HFFc6 (cell line): ENCODE measurements around the gene VSIR. TPM values are rescaled to one million over a fixed set of nuclear protein-coding genes. Genes with fewer than 3 reads are reported as not detected.

Experiments used
- DNase-seq: peaks from one replicate; pipeline ENCODE4 v3.0.0-alpha.2; 2018
- H3K27ac Mint-ChIP-seq: 2 replicates; pipeline ENCODE4 v1.8.0; 2020; ENCODE audit warnings: mild to moderate bottlenecking, mixed read lengths
- H3K27me3 Mint-ChIP-seq: 2 replicates; pipeline ENCODE4 v1.8.0; 2021; ENCODE audit warnings: mild to moderate bottlenecking, moderate library complexity, mixed read lengths; ENCODE audit not compliant: insufficient read depth
- H3K36me3 Mint-ChIP-seq: 2 replicates; pipeline ENCODE4 v1.8.0; 2021; ENCODE audit warnings: low read depth, mixed read lengths
- H3K4me1 Mint-ChIP-seq: 2 replicates; pipeline ENCODE4 v1.8.0; 2020; ENCODE audit warnings: low read depth, mixed read lengths
- H3K4me3 Mint-ChIP-seq: 2 replicates; pipeline ENCODE4 v1.8.0; 2020; ENCODE audit warnings: mild to moderate bottlenecking, moderate library complexity, mixed read lengths
- H3K9me3 Mint-ChIP-seq: 2 replicates; pipeline ENCODE4 v1.8.0; 2020; ENCODE audit warnings: mild to moderate bottlenecking, mixed read lengths
- total RNA-seq, 6 experiments: library from RNA; stranded (reverse); fragmentation: NEBNext Ultra II Directional; extraction: Animal tissue kit (Norgen Biotek cat#: 25700); gene quantifications; 2 replicates in 1 of 6; 3 replicates in 5 of 6; pipeline ENCODE4 v1.2.3, GENCODE V29; 2021
- TF ChIP-seq, protein P1 (sequence below): fragments of 200-600 bp; sonication (generic); IDR thresholded peaks from 2 replicates; pipeline ENCODE4 v1.5.0; 2021; ENCODE audit warnings: antibody characterized with exemption, mild to moderate bottlenecking

Gene VSIR
- total RNA-seq, 6 experiments from 2014 or later: 24.3 to 36.2 (median 29.0) TPM

DNA sequence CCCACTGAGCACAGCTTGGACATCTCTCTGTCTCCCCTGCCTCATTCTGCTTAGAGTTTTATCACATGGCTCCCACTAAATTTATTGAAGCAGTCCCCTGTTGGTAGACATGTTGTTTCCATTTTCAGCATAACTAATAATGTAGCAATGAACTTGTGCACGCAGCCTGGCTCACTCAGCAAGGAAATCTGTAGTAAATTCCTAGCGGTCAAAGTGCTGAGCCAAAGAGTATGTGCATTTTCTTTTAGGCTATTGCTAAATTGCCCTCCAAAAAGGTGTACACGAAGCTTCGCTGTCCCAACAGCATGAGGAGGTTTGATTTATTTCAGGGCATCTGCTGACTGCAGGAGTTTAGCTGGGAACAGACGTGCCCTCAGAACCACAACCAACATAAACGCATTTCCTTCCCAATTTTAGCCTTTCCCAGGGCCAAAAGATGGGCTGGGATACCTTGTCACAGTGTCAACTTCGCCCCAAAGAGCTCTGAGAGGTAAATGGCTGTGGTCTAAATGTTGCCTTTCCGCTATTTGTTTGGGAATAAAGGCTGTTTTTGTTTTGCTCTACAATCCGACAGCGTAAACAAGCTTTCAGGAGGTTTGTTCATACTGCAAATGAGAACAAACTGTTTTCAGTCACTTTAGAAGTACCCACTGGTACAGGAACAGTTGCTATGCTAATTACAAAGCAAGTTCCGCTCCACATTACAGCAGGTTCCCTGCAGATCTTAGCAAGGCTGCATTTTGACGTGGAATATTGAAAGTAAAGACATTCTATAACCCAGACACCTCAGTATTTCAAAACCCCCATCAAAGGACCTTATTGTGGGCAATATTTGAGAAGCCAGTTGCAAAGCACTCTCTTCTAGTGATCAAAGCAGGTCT, 16.8 kb downstream of the VSIR start:
- H3K4me3 Mint-ChIP-seq: no peak overlapping the region
- no peak for DNase-seq
- TF ChIP-seq, protein P1, sequence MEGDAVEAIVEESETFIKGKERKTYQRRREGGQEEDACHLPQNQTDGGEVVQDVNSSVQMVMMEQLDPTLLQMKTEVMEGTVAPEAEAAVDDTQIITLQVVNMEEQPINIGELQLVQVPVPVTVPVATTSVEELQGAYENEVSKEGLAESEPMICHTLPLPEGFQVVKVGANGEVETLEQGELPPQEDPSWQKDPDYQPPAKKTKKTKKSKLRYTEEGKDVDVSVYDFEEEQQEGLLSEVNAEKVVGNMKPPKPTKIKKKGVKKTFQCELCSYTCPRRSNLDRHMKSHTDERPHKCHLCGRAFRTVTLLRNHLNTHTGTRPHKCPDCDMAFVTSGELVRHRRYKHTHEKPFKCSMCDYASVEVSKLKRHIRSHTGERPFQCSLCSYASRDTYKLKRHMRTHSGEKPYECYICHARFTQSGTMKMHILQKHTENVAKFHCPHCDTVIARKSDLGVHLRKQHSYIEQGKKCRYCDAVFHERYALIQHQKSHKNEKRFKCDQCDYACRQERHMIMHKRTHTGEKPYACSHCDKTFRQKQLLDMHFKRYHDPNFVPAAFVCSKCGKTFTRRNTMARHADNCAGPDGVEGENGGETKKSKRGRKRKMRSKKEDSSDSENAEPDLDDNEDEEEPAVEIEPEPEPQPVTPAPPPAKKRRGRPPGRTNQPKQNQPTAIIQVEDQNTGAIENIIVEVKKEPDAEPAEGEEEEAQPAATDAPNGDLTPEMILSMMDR: no peak
- no peak overlapping the region; the same call in 1 of the 2 replicates for H3K27ac Mint-ChIP-seq
- H3K27me3 Mint-ChIP-seq: peaks cover 4% of the 10 kb centered on the region
- H3K4me1 Mint-ChIP-seq: peaks cover 32% of the 10 kb centered on the region
- peaks cover 8% of the 10 kb centered on the region; the same call in 1 of the 2 replicates for H3K36me3 Mint-ChIP-seq
- peaks cover 4% of the 10 kb centered on the region; the same call in 1 of the 2 replicates for H3K9me3 Mint-ChIP-seq

DNA sequence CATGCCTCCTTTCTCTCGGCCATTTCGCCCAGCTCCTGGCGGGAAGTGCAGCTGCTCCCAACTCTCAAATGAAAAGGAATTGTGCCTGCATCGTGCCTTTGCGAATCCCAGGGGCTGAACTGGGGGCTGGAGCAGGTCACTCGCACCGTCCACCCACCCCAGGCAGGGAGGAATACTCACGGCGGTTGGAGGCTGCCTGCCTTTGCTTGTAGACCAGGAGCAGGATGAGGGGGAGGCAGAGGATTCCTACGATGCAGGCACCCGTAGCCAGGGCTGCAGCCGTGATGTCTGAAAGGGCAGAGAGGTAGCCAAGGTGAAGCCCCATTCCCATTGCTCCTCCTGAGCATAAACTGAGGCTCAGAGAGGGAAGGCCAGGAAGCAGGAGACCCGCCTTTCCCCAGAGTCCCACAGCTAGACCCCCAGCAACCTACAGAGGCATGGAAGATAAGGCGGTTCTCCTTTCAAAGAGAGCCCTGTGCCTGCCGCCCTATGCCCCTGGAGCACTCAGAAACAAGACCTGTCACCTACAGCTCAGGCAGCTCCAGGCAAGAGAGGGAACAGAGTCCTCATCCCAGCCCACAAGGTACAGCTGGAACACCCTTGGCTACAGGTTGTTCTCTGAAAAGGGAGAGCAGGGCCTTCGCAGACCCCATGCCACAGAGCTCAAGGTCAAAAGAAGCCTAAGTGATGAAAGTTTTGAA, 18.0 kb downstream of the VSIR start:
- no peak overlapping the region for H3K27ac Mint-ChIP-seq
- peaks cover 4% of the 10 kb centered on the region; the same call in 1 of the 2 replicates for H3K9me3 Mint-ChIP-seq
- H3K27me3 Mint-ChIP-seq: peaks cover 3% of the 10 kb centered on the region
- no peak for DNase-seq
- peaks cover 6% of the 10 kb centered on the region; the same call in 1 of the 2 replicates for H3K36me3 Mint-ChIP-seq
- no peak overlapping the region for H3K4me3 Mint-ChIP-seq
- TF ChIP-seq, protein P1: no peak
- peaks cover 20% of the 10 kb centered on the region for H3K4me1 Mint-ChIP-seq

DNA sequence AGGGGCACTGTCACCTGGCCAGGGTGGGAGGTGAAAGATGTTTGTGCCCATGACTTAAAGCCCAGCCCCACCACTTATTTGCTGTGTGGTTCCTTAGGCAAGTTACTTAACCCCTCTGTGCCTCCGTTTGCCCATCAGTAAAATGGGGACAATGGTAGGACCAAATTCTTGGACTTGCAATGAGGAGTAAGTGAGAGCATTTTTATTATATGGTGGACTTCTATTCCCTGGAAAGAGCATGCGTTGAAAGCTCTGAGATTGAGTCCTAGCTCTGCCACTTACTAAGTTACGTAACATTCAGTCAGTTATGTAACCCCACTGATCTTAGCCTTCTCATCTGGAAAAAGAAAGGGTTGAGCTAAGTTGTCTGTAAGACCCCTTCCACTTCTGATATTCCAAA, 18.8 kb downstream of the VSIR start:
- TF ChIP-seq, protein P1: no peak
- peaks cover 16% of the 10 kb centered on the region for H3K4me1 Mint-ChIP-seq
- no peak for DNase-seq
- no peak overlapping the region for H3K4me3 Mint-ChIP-seq
- H3K27me3 Mint-ChIP-seq: peaks cover 3% of the 10 kb centered on the region
- peaks cover 4% of the 10 kb centered on the region; the same call in 1 of the 2 replicates for H3K36me3 Mint-ChIP-seq
- H3K9me3 Mint-ChIP-seq: peaks cover 3% of the 10 kb centered on the region; the same call in 1 of the 2 replicates
- H3K27ac Mint-ChIP-seq: no peak overlapping the region

DNA sequence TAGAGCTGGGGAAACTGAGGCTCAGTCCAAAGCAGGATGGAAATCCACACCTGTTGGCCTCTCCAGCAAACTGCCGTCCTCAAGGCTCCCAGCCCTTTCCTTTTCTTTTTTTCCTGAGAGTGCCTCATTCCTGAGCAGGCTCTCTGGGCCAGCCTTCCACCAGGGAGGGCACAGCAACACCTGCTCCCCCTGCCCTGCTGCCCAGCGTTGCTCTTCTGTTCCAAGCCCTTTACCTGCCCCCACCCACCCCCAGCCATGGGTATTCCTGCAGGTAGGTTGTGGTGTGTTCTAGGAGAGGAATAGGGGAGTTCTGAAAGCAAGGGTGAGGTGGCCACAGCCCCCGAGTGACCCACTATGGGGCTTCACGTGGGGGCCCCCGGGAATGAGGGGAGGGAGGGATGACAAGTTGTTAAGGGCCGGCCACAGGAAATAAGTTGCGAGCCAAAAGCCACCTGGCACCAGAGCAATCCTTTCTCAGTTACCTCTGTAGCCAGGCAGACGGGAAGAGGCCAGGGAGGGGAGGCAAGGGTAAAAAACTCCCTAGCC, 19.3 kb downstream of the VSIR start:
- DNase-seq: no peak
- peaks cover 11% of the 10 kb centered on the region for H3K4me1 Mint-ChIP-seq
- TF ChIP-seq, protein P1: no peak
- peaks cover 3% of the 10 kb centered on the region for H3K27me3 Mint-ChIP-seq
- H3K9me3 Mint-ChIP-seq: no peaks in the 10 kb centered on the region
- H3K36me3 Mint-ChIP-seq: peaks cover 4% of the 10 kb centered on the region; the same call in 1 of the 2 replicates
- no peak overlapping the region for H3K4me3 Mint-ChIP-seq
- H3K27ac Mint-ChIP-seq: no peak overlapping the region

DNA sequence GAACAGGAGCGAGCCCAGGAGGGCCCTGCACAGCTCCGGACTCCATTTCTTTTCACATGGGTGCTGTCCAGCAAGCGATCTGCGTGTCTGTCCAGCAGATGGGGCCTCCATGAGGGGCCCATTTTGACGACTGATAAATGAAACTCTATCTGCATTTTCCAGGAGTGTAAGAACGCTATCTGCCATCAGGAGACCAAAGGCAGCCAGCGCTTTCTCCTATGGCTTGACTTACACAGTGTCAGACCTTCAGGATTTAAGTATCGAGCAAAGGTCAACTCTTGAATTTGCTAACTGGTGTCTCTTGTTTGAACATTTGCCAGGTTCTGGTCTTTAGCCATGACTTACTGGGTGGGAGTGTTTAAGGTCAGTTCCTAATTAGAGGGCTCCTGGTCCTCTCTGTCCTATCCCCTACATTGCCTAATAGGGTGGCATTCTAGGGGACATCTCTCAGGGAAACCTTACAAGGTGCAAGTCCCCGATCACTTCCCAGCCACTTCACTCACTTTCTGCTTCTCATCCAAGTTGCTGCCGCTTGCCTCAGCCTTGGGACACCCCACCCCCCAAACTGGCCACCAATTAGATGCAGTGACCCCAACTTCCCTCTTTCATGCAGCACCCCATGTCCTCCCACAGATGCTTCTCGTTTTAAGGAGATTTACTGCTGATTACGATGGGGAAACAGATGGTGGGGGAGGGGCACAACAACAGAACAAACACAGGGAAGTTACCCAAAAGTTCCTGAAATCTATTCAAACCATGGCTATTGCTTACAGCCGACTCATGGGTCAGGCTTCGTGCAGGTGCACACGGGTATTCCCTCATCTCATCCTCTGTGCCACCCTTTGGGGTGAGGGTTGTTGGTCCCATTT, 20.0 kb downstream of the VSIR start:
- DNase-seq: no peak
- TF ChIP-seq, protein P1: peak; percentile 24; the same call in 1 of the 2 replicates
- no peak overlapping the region for H3K27ac Mint-ChIP-seq
- H3K4me1 Mint-ChIP-seq: peaks cover 15% of the 10 kb centered on the region
- no peaks in the 10 kb centered on the region for H3K9me3 Mint-ChIP-seq
- no peak overlapping the region for H3K4me3 Mint-ChIP-seq
- peaks cover 3% of the 10 kb centered on the region for H3K27me3 Mint-ChIP-seq
- peaks cover 4% of the 10 kb centered on the region; the same call in 1 of the 2 replicates for H3K36me3 Mint-ChIP-seq
